LNCaP clone FGC (cell line): ENCODE results near the gene DEPDC7.

ENCODE experiments used
- DNase-seq: peaks from one replicate; pipeline ENCODE4 v3.0.0-alpha.2; 2011; ENCODE audit warnings: low read depth
- H3K4me3 ChIP-seq: 2 replicates; pipeline ENCODE4 v1.5.1; 2011; ENCODE audit warnings: mild to moderate bottlenecking, low read depth, low read length, control low read depth
- TF ChIP-seq, protein P1 (sequence below): IDR thresholded peaks from 2 replicates; pipeline ENCODE4 v1.5.1; 2012; ENCODE audit warnings: mild to moderate bottlenecking; ENCODE audit not compliant: control insufficient read depth, insufficient read depth; ENCODE audit errors: extremely low read depth

DEPDC7 gene

DNA sequence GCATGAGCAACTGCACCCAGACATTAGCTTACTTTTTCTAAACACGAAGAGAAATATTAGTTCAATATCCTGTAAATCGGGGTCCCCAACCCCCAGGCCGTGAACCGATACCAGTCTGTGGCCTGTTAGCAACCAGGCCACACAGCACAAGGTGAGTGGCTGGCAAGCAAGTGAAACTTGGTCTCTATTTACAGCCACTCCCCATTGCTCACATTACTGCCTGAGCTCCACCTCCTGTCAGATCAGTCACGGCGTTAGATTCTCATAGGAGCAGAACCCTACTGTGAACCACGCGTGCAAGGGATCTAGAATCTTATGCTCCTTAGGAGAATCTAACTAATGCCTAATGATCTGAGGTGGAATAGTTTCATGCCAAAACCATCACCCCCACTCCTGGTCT is 27.8 kb upstream of the DEPDC7 start:
- no peak overlapping the region for H3K4me3 ChIP-seq
- TF ChIP-seq, protein P1, sequence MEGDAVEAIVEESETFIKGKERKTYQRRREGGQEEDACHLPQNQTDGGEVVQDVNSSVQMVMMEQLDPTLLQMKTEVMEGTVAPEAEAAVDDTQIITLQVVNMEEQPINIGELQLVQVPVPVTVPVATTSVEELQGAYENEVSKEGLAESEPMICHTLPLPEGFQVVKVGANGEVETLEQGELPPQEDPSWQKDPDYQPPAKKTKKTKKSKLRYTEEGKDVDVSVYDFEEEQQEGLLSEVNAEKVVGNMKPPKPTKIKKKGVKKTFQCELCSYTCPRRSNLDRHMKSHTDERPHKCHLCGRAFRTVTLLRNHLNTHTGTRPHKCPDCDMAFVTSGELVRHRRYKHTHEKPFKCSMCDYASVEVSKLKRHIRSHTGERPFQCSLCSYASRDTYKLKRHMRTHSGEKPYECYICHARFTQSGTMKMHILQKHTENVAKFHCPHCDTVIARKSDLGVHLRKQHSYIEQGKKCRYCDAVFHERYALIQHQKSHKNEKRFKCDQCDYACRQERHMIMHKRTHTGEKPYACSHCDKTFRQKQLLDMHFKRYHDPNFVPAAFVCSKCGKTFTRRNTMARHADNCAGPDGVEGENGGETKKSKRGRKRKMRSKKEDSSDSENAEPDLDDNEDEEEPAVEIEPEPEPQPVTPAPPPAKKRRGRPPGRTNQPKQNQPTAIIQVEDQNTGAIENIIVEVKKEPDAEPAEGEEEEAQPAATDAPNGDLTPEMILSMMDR = no peak
- no peak for DNase-seq

DNA sequence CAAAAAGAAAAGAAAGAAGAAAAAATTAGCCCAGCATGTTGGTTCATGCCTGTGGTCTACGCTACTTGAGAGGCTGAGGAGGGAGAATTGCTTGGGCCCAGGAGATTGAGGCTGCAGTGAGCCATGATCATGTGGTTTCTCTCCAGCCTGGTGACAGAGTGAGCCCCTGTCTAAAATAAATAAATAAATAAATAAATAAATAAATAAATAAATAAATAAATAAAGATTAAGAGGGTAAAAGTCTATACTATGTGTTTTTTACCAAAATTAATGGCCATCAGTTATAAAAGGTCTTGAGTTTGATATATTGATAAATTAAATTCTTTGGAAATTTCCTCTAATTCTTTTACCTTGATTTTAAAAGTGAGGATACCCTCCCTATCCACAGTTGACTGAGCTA is 25.2 kb upstream of the DEPDC7 start:
- no peak overlapping the region for H3K4me3 ChIP-seq
- no peak for DNase-seq
- TF ChIP-seq, protein P1 = no peak

DNA sequence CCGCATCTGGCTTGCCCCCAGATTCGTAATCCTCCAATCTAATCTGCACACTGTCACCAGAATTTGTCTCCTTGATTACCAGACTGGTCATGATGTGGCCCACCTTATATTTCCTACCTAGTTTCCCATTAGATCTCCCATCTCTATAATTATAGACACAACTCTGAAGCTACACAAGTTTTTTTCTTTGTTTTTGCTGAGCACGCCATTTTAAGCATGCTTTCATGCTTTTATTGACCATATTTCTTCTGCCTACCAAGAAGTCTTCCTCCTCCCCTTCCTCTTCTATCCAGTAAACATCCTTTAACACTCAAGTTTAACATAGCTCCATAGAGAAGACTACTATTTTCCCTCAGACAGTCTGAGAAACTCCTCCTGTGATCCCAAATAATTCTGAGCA is 24.3 kb upstream of the DEPDC7 start:
- DNase-seq = no peak
- TF ChIP-seq, protein P1 = no peak
- no peak overlapping the region for H3K4me3 ChIP-seq

DNA sequence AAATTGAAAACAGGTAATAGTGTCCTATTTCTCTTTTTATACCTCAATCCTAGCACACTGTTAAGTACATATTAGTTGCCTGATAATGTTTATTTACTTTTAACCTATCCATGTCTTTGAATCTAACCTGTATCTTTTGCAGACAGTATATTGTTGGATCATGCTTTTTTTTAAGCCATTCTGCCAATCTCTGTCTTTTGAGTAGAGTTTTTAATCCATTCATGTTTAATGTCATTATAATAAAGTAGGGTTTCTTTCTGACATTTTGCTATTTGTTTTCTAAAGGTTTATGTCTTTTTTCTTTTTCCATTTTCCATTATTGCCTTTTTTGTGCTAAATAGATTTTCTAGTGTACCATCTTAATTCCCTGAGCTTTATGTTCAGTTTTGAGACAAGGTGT is 23.8 kb upstream of the DEPDC7 start:
- DNase-seq = no peak
- H3K4me3 ChIP-seq = no peak overlapping the region
- TF ChIP-seq, protein P1 = no peak

DNA sequence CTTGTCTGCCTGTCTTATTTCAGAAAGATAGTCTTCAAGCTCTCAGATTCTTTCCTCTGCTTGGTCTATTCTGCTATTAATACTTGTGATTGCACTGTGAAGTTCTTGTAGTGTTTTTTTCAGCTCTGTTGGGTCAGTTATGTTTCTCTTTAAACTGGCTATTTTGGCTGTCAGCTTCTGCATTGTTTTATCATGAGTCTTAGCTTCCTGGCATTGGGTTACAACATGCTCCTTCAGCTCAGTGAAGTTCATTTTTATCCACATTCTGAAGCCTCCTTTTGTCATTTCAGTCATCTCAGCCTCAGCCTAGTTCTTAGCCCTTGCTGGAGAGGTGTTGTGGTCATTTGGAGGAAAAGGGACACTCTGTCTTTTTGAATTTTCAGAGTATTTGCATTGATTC is 15.5 kb upstream of the DEPDC7 start:
- H3K4me3 ChIP-seq = no peak overlapping the region
- TF ChIP-seq, protein P1 = no peak
- DNase-seq = no peak

DNA sequence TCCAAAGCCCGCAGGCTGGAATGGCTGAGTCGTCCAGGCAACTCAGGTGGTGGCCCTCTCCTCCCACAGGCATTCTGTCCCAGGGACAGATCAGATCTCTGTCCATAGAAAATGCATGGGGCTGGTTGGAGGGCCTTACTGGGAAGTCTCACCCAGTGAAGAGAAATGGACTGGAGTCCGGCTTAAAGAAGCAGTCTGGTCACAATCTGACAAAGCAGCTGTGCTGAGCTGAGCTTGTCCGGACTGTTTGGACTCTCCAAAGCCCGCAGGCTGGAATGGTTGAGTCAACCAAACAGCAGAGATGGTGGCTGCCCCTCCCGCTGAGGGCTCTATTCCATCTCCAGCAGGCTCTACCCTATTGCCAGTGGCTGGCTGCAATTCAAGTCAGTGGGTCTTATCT is 14.4 kb upstream of the DEPDC7 start:
- DNase-seq = no peak
- no peak overlapping the region for H3K4me3 ChIP-seq
- TF ChIP-seq, protein P1 = no peak

DNA sequence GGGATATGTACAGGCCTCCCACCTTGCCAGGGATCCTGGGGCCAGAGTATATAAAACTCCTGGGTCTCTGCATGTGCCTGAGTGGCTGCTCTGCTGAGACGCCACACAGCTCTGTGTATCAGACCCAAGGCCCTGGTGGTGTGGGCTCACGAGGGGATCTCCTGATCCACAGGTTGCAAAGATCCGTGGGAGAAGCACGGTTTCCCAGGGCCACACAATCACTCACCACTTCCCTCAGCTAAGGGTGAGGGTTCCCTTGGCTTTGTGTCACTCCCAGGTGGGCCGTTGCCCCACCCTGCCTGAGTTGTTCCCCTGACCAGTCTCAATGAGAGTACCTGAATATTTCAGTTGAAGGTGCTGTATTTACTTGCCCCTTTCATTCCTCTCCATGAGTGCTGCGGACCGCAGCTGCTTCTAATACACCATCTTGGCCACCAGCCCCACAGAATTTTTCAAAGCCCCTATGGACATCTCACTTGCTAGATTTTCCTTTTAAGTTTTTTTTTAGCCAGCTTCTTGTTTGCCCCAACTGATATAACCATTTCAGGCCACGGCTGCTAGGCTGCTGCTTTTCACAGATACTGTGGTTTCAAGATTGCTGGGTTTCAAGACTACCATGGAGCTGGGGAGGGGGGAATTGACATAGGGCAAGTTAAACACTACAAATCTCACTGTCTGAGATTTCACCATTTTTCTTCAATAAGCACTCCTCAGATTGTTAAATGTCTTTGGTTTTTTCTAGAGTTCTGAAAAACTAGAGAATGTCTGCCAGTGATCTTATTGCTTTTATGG is 13.7 kb upstream of the DEPDC7 start:
- DNase-seq = no peak
- H3K4me3 ChIP-seq = no peak overlapping the region
- TF ChIP-seq, protein P1 = no peak
